Nephron (organoid): ENCODE results near the gene KCNQ1OT1.

Experiments
- H3K27ac Mint-ChIP-seq, 3 experiments: 2 replicates each; pipeline ENCODE4 v1.8.0; 2020; ENCODE audit warnings: mixed read lengths in 3 of 3, mild to moderate bottlenecking in 2 of 3, moderate library complexity in 1 of 3
- H3K27me3 Mint-ChIP-seq: 2 replicates; pipeline ENCODE4 v1.8.0; 2021; ENCODE audit warnings: low read depth, mild to moderate bottlenecking, moderate library complexity, mixed read lengths
- H3K36me3 Mint-ChIP-seq: 2 replicates; pipeline ENCODE4 v1.8.0; 2020; ENCODE audit warnings: low read depth, mixed read lengths
- H3K4me1 Mint-ChIP-seq: 2 replicates; pipeline ENCODE4 v1.8.0; 2020; ENCODE audit warnings: mixed read lengths
- H3K4me3 Mint-ChIP-seq, 3 experiments: 2 replicates each; pipeline ENCODE4 v1.8.0; 2020; ENCODE audit warnings: mild to moderate bottlenecking in 3 of 3, mixed read lengths in 3 of 3, moderate library complexity in 2 of 3
- H3K9me3 Mint-ChIP-seq: 2 replicates; pipeline ENCODE4 v1.8.0; 2020; ENCODE audit warnings: mixed read lengths
- TF ChIP-seq, protein P1 (sequence below), 3 experiments: fragments of 200-600 bp; sonication (generic); IDR thresholded peaks; one replicate each; pipeline ENCODE4 v1.5.0; 2021; ENCODE audit warnings: antibody characterized with exemption in 3 of 3; ENCODE audit not compliant: unreplicated experiment in 3 of 3

KCNQ1OT1 gene

DNA sequence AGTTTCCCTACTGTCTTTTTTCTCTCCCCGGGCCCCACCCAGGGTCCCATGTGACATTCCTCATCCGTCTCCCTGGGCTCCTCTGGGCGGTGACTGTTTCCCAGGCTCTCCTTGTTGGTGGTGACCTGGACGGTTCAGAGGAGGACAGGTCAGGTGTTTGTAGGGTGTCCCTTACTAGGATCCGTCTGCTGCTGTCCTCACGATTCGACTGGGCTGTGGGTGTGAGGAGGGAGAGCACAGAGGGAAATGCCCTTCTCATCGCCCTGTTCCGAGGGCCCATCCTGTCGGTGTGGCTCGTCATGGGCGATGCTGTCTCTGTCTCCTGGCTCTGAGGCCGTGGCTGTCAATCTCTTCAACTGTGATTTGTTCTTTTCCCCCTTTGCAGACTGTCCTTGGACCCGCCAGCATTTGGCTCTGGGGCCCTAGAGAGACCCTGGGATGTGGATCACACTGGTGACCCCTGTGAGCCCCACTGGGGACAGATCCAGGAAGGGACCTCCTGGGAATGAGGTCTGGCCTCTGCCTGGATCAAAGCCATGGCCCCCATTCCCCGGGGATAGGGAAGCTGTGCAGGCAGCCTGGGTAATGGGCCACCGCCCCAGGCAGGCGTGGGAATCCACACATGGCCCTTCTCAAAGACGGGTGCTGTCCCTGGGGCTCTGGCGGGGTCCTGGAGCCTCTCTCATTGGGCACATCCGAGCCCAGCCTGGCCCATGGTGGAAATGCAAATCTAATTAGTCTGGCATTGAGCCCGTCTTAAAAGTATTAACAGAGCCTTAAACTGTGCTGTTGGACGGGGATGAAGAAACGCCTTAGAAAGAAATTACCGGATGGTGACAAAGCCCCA is 46.8 kb upstream of the KCNQ1OT1 start:
- Mint-ChIP-seq H3K27me3 (peaks cover 14% of the 10 kb centered on the region), H3K27ac (no peak overlapping the region), H3K9me3 (no peaks in the 10 kb centered on the region), H3K4me1 (peaks cover 55% of the 10 kb centered on the region), H3K4me3 (no peak overlapping the region), H3K36me3 (no peaks in the 10 kb centered on the region)
- TF ChIP-seq, protein P1, sequence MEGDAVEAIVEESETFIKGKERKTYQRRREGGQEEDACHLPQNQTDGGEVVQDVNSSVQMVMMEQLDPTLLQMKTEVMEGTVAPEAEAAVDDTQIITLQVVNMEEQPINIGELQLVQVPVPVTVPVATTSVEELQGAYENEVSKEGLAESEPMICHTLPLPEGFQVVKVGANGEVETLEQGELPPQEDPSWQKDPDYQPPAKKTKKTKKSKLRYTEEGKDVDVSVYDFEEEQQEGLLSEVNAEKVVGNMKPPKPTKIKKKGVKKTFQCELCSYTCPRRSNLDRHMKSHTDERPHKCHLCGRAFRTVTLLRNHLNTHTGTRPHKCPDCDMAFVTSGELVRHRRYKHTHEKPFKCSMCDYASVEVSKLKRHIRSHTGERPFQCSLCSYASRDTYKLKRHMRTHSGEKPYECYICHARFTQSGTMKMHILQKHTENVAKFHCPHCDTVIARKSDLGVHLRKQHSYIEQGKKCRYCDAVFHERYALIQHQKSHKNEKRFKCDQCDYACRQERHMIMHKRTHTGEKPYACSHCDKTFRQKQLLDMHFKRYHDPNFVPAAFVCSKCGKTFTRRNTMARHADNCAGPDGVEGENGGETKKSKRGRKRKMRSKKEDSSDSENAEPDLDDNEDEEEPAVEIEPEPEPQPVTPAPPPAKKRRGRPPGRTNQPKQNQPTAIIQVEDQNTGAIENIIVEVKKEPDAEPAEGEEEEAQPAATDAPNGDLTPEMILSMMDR (IDR thresholded peaks at IDR 0.05; ENCODE audit: unreplicated experiment in 3 of 3): no peak

DNA sequence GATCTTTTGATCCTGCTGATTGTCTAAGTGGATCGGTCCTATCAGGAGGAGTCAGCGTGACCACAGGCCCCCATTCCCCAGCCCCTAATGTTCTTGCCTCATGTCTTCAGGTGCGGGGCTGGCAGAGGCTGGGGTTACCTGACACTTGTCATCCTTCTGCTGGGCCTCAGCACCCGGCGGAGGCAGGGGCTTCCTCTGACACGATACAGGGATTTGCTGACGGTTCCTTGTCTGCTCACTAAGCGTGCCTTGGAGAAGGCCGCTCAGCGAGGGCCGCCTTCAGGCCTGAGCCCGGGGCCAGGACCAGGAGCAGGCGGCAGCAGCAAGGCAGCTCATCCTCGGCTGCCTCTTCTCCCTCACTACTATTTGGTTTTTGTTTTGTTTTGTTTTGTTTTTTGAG is 45.7 kb upstream of the KCNQ1OT1 start:
- Mint-ChIP-seq H3K4me1 (peaks cover 57% of the 10 kb centered on the region), H3K4me3 (no peak overlapping the region), H3K36me3 (no peaks in the 10 kb centered on the region), H3K27ac (no peak overlapping the region), H3K9me3 (no peaks in the 10 kb centered on the region), H3K27me3 (peaks cover 10% of the 10 kb centered on the region)
- TF ChIP-seq, protein P1 (IDR thresholded peaks at IDR 0.05; ENCODE audit: unreplicated experiment in 3 of 3): no peak

DNA sequence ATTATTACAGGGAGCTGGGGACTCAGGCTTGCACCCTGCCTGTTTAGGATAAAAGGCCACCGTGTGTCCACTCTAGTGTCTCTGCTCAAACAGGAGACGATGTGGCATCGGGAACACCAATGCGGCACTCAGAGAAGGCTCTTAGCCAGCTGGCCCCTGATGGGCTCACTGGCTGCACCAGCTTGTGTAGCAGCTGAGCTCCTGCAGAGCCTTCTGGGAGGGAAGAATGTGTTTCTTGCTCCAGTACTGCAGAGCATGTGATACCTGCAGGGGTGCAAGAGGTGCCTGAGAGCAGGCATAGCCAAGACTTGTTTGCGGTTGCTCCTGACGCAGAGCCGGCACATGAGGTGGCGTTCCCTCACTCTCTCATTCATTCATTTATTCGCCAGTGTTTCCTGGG is 44.4 kb upstream of the KCNQ1OT1 start:
- Mint-ChIP-seq H3K4me3 (no peak overlapping the region), H3K27me3 (peaks cover 6% of the 10 kb centered on the region), H3K9me3 (no peaks in the 10 kb centered on the region), H3K36me3 (no peaks in the 10 kb centered on the region), H3K4me1 (peaks cover 54% of the 10 kb centered on the region), H3K27ac (peak overlapping the region in 1 of 3 experiments; percentile 85)
- TF ChIP-seq, protein P1 (IDR thresholded peaks at IDR 0.05; ENCODE audit: unreplicated experiment in 3 of 3): no peak

DNA sequence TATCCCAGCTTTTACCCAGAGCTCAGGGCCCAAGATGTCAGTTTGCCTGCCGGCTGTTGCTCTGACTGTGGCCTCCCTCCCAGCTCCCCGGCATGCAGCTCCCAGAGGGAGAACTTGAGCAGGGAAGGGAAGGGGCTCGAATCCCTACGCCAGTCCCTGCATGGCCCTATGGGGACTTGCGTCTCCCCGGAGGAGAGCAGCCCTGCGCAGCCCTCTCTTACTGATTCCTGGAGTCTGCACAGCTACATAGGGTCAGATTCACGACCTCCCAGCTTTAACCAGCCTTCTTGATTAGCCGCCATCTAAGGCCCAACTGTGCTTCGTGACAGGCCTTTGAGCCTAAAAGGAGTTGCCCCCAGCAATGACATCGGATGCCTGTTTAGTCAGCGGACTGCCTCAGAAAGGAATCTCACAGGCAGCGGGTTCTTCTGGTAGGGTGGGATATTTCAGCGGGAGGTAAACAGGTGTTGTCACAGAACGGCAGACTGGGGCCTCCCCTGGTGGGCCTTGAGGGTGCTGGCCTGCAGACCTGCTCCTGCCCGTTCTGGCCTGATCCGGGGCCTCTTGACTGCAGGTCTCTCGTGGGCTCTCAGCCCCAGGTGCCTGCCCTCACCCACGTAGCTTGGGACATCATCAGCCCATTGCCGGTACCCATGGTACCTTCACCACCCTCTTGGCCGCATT is 43.8 kb upstream of the KCNQ1OT1 start:
- H3K27me3 Mint-ChIP-seq: peaks cover 6% of the 10 kb centered on the region
- peak overlapping the region in 1 of 3 experiments; percentile 85 for H3K27ac Mint-ChIP-seq
- no peaks in the 10 kb centered on the region for H3K36me3 Mint-ChIP-seq
- H3K9me3 Mint-ChIP-seq: no peaks in the 10 kb centered on the region
- TF ChIP-seq, protein P1 (IDR thresholded peaks at IDR 0.05; ENCODE audit: unreplicated experiment in 3 of 3): no peak
- H3K4me3 Mint-ChIP-seq: no peak overlapping the region
- peaks cover 49% of the 10 kb centered on the region for H3K4me1 Mint-ChIP-seq

DNA sequence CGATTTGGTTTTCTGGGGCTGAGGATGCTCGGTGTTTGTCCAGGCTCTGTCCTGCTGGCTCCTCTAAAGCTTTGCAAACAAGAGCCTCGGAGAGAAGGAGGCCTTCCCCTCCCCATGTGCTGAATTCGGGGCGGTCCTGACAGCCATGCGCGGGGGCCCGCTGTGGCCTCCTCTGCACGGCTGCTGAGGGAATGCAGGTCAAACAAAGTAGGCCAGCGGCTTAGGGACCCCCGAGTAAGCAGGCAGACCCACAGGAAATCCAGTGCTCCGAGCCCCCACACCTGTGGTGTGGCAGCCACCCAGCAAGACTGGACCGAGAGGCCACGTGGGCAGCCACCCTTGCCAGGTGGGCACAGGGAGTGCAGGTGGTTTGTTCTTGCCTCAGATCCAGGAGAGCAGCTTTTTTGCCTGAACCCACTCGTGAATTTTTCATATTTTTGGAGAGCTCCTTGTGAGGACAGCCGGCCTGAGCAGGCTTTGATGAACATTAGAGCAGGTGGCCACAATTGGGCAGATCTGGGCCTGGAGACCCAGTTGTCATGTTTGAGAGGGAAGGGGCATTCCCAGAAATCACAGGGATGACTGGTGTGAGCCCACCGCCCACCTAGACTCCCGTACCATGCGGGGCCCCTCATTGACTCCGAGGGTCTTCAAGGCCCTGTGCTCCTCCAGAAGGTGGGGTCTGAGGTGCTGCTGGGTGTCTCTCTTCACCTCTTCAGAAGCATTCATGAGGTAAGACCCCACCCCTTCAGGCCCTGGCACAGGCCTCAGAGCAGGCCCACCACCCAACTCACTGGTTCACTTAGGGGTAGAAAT is 43.0 kb upstream of the KCNQ1OT1 start:
- Mint-ChIP-seq H3K27ac (peak overlapping the region in 2 of 3 experiments; percentile 78 to 88), H3K4me3 (no peak overlapping the region), H3K36me3 (no peaks in the 10 kb centered on the region), H3K4me1 (peaks cover 53% of the 10 kb centered on the region), H3K9me3 (no peaks in the 10 kb centered on the region), H3K27me3 (peaks cover 6% of the 10 kb centered on the region)
- TF ChIP-seq, protein P1 (IDR thresholded peaks at IDR 0.05; ENCODE audit: unreplicated experiment in 3 of 3): no peak
